Effector CD8-positive, alpha-beta T cell (primary cell): ENCODE results near the gene UPK3B.
"Not testable (repeated sequence)": the region's sequence is repeated elsewhere in the genome, so short reads cannot be mapped to it uniquely, and the experiment has no call there.

Experiments
- DNase-seq: peaks from one replicate; lab custom pipeline; 2025; lab: John Stamatoyannopoulos, UW

Gene UPK3B

DNA sequence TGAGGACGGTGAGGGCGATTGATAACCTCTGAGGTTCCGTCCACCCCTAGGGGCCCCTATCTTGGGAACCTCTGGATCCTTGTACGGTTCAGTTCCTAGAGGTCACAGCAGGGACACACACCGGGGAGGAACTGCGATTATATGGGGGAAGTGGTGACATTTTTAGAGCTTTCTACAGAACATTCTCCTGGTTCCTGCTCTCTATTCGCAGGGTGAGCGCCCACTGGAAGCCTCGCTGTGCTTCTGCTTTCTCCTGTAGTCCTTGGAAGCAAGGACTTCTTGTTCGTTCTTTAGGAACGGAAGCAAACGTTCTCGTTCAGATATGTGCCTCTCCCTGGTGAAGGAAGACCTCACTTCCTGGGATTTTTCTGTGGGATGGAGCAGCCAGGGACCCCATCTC lies 22.4 kb upstream of the UPK3B start:
- DNase-seq: not testable (repeated sequence)

DNA sequence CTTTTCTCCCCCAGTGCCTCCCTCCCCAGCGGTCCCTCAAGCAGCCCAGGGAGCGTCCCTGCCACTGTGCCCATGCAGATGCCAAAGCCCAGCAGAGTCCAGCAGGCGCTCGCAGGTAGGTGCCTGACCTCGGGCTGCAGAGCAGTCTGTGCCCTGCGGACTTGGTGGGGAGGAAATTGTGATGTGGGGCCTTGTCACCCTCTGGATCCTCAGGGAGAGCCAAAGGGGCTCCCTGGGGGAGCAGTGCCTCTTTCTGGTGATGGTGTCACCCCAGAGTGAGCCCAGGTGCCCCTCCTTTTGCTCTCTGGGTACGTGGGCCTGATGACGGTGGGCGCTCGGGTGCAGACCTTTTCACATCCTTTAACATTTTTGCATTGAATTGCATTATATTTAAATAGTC lies 18.2 kb upstream of the UPK3B start:
- not testable (repeated sequence) for DNase-seq

DNA sequence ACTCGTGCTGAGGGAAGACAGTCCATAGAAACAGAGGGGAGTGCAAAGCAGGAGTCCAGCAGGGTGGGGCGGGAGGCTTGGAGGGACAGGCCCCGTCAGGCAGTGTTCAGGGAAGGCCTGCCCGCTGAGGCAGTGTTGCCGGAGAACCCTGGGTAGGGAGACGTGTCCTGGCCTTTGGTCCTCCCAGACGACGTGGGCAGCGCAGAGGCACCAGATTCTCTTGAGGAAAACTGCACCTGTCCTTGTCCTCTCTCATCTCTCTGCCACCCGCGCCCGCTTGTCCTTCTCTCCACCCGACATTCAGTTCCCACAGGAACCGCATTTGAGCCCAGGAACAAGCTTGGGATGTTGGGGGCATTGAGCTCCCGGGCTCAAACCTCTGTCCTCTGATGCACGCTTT lies 14.6 kb upstream of the UPK3B start:
- not testable (repeated sequence) for DNase-seq

DNA sequence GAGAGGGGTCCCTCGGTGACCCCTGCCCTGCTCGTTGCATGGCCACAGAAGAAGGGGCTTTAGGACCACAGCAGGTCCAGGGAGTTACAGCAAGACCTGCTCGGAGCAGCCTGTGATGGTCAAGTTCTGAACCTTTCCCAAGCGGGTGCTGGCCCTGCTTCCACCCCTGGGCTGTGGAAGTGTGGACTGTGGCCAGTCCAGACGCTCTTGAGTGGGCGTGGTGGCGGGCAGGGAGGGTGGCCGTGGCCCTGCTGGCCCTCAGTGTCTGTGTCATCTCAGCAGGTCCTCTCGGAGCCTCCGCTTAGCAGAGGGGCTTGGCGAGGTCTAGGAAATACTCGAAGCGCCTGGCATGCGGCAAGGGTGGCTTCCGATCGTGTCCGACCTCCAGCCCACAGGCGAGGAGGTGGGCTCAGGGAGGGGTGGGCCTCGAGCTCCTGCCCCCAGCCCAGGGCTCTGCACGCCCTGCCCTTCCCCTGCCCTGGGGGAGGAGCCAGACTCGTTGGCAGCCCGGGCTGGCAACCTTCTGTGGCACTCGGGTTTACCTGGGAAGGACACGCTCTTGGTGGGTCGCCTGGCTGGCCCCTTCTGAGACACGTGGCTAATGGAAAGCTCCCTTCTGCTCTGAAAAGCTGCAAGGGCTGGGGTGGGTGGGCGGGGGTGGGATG lies 12.3 kb upstream of the UPK3B start:
- DNase-seq: not testable (repeated sequence)

DNA sequence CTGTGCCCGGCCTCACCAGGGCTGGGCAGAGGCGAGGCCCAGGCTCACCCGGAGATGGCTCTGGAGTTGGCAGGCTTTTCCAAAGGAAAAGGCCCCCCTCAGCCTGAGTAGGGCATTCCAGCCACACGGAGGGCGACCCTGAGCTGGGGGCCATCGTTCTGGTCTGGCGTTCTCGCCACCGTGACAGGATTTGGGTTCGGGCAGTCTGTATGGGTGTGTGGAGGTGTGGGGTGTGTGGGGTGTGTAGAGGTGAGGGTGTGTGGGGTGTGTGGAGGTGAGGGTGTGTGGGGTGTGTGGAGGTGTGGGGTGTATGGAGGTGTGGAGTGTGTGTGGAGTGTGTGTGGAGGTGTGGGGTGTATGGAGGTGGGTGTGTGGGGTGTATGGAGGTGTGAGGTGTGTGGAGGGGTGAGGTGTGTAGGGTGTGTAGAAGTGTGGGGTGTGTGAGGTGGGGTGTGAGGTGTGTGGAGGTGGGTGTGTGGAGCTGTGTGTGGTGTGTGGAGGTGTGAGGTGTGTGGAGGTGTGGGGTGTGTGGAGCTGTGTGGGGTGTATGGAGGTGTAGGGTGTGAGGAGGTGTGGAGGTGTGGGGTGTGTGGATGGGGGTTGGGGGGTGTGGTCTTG lies 11.7 kb upstream of the UPK3B start:
- not testable (repeated sequence) for DNase-seq

DNA sequence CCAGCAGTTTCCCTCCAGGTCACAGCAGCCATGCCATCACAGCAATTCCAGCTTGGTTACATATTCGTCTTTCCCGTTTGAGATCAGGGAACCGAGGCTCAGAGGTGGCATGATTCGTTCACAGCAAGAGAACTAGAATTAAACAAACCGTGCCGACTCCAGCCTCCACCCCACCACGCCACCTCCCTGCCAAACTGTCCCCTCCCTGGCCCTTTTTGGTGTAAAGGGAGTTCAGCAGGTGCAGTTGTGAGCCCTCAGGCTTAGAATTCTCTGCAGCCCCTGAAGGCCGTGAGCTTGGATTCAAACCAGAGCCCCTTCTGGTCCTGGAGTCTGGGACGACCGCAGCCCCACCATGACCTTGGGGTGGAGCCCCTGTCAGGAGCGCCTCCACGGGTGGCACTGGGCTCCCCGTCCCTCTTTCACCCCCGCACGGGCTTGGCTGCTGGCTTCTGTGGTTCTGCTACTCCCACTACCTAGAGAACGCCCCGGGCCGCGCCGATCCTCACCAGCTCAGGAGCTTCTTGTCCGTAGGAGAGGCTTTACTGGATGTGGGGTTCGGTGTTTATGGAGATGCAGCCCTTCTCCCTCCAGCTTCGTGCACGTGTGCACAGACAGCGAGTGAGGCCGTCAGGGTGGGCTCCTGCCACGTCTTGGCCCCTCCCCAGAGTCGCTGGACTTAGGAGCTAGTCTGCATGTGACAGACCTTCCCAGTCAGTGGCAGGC lies 11.0 kb upstream of the UPK3B start:
- DNase-seq: not testable (repeated sequence)

DNA sequence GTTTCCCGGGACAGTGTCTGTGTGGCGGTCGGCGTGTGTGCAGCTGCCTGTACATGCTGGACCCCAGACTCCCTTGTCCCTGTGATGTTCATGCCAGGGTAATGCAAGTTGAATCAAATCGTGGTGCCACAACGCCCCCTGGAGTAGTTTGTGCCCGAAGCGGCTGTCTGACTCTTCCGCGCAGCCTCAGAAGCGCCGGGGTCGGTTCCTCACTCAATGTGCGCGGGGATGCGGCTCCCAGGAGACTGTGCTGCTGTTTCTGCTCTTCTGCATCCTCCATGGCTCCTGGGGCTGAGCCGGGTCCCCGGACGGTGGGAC lies 10.5 kb upstream of the UPK3B start:
- not testable (repeated sequence) for DNase-seq

DNA sequence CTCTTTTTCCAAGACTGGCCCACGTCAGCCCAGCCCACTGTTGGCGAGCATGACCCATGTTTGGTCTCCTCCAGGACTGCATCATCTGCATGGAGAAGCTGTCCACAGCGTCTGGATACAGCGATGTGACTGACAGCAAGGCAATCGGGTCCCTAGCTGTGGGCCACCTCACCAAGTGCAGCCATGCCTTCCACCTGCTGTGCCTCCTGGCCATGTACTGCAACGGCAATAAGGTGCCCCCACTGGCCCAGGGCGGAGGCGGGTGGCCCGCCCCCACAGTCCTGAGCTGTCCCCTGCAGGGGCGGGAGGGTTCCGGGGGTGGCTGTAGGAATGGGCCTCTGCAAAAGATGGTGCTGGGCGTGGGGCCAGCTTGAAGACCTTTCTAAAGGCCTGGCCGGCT lies 8.1 kb upstream of the UPK3B start:
- not testable (repeated sequence) for DNase-seq

DNA sequence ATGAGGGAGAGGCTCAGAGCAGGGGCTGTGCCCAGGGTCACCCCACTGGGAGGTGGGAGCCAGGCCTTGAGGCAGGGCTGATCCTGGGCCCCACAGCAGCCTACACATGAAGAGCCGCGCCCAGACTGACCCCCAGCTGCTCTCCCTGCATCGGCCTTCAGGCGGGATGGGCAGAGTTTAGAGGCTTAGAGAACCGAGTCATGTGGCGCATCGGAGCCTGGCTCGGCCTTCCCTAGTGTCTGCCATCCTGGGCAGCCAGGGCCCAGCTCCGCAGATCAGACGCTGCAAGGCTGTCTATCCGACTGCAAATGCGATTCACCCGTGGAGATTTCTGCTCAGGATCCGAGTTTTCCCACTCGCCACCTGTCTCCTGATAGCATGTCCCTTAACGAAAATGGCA lies 7.5 kb upstream of the UPK3B start:
- DNase-seq: not testable (repeated sequence)

DNA sequence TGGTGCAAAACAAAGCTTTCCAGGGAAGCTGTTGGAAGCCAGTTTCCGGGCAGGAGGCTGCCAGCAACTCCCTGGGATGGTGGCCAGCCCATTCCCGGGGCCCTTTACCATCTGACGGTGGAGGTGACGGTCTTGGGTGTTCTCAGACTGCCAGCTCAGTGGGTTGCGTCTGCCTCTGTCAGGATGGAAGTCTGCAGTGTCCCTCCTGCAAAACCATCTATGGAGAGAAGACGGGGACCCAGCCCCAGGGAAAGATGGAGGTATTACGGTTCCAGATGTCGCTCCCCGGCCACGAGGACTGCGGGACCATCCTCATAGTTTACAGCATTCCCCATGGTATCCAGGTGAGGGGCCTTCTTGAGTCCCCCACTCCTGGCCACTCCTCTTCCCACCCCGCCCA lies 7.1 kb upstream of the UPK3B start:
- not testable (repeated sequence) for DNase-seq

DNA sequence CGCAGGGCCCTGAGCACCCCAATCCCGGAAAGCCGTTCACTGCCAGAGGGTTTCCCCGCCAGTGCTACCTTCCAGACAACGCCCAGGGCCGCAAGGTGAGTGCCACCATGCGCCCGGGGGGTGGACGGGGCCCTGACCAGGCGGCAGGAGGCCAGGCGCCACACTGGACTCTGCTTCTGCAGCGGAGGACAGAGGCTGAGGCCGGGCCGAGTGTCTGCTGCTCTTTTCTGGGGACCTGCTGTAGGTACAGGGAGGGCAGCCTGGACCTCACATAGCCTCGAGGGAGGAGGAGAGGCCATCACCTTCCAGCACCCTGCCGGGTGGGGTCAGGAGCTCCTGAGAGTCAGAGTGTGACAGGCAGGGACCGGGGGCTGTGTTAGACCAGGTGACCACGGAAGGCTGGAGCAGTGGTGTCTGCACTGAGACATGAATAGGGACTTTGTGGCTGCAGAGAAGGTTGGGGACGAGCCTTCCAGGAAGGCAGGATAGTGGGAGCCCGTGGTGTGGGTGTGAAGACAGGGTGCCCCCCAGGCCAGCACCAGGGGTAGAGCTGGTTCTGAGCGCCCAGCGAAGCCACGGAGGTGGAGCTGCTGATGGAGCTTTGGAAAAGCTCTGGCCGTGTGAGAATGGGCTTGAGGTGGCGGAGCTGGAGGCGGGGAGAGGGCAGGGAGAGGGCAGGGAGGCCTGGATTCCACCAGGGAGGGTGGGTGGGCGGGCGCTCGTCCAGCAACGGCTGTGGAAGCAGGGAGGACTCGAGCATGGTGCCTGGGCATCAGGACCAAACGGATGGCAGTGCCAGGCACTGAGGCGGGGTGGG lies 5.8 kb upstream of the UPK3B start:
- not testable (repeated sequence) for DNase-seq

DNA sequence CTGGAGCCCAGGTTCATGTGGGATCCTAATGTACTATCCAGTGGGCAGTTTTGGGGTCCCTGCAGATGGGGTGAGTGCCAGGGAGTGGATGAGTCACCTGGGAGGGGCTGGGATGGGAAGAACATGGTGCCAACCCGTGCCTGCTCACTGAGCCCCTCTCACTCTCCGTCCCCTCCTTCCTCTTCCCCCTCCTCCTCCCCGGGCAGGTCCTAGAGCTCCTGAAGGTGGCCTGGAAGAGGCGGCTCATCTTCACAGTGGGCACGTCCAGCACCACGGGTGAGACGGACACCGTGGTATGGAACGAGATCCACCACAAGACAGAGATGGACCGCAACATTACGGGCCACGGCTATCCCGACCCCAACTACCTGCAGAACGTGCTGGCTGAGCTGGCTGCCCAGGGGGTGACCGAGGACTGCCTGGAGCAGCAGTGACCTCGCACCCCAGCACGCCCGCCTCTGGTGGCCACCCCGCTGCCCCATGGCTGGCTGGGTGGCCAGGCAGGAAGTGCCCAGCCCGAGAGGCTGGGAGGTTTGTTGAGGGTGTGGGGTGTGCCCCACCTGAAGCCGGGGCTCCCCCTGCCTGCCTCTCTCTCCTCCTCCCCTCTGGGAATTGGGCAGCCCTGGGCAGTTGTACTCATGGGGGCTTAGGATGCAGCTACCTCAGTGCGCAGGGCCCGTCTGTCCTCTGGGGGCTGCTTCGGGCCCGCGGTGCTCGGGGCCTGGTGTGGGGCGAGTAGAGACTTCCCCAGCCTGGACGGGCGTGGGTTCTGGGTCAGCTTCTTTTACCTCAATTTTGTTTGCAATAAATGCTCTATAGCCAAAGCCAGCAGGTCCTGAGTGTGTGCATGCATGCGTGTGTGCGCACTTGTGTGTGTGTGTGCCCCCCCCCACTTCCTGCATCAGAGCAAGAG lies 4.9 kb upstream of the UPK3B start:
- no peak for DNase-seq

DNA sequence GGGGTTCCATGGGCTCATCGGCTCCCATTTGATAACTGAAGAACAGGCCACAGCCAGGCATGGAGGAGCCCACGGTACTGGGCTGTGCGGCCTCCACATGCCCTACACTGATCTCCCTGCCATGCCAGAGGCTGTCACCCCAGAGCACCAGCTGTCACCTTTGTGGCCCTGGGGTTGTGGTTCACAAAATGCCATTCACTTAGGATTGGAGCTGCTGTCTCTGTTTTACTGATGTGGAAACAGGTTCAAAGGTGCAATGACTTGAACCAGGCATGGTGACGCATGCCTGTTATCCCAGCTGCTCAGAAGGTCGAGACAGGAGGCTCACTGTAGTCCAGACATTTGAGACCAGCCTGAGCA lies 4.3 kb upstream of the UPK3B start:
- no peak for DNase-seq

DNA sequence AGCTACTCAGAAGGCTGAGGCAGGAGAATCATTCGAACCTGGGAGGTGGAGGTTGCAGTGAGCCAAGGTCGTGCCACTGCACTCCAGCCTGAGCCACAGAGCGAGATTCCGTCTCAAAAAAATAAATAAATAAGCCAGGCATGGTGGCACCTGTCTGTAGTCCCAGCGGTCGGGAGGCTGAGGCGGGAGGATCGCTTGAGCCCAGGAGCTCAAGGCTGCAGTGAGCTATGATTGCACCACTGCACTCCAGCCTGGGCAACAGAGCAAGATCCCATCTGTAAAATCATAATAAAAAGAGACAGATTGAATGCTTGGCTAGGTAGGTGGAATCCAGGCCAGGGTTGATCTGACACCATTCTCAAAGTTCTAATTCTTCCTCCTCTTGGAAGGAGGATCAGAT lies 3.7 kb upstream of the UPK3B start:
- DNase-seq: not testable (repeated sequence)

DNA sequence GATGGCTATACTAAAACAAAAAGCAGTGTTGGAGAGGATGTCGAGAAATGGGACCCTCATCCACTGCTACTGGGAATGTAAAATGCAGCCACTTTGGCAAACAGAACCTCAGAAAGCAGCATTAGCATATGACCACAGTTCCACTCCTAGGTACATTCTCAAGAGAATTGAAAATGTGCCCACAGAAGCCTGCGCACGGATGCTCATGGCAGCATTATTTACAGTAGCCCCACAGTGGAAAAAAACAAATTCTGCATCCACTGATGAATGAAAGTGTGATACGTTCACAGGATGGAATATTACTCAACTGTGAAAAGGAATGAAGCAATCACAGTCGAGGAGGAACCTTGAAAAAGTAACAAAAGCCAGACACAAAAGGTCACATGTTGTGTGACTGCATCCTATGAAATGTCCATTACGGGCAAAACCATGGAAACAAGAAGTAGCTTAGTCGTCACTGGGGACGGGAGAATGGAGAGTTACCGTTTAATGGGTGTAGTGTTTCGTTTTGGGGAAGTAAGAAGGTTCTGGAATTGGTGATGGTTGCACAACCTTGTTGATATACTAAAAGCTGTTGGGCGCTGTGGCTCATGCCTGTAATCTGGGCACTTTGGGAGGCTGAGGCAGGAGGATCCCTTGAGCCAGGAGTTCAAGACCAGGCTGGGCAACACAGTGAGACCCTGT lies 2.5 kb upstream of the UPK3B start:
- no peak for DNase-seq

DNA sequence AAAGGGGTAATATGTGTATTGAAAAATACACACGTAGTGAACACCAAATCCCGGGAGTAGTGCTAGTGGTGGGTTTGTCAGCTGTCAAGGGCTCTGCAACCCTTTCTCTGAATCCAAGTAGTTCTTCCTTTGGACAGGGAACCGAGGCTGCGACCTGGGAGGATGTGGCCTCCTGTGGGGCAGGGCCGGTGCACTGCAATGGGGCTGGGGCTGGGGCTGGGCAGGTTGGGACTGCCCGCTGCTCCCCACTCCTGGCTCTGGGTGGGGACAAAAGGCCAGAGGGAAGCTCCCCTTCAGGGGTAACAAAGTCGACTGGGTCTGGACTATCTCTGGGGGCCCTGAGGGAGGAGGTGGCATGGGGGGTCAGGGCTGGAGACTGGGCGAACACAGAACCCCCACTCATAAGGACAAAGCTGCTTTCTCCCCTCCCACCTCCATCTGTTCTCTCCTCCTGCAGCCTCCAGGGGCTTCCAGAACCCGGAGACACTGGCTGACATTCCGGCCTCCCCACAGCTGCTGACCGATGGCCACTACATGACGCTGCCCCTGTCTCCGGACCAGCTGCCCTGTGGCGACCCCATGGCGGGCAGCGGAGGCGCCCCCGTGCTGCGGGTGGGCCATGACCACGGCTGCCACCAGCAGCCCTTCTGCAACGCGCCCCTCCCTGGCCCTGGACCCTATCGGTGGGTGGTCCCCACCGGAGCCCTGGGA lies 1.0 kb downstream of the UPK3B start:
- DNase-seq: not testable (repeated sequence)

DNA sequence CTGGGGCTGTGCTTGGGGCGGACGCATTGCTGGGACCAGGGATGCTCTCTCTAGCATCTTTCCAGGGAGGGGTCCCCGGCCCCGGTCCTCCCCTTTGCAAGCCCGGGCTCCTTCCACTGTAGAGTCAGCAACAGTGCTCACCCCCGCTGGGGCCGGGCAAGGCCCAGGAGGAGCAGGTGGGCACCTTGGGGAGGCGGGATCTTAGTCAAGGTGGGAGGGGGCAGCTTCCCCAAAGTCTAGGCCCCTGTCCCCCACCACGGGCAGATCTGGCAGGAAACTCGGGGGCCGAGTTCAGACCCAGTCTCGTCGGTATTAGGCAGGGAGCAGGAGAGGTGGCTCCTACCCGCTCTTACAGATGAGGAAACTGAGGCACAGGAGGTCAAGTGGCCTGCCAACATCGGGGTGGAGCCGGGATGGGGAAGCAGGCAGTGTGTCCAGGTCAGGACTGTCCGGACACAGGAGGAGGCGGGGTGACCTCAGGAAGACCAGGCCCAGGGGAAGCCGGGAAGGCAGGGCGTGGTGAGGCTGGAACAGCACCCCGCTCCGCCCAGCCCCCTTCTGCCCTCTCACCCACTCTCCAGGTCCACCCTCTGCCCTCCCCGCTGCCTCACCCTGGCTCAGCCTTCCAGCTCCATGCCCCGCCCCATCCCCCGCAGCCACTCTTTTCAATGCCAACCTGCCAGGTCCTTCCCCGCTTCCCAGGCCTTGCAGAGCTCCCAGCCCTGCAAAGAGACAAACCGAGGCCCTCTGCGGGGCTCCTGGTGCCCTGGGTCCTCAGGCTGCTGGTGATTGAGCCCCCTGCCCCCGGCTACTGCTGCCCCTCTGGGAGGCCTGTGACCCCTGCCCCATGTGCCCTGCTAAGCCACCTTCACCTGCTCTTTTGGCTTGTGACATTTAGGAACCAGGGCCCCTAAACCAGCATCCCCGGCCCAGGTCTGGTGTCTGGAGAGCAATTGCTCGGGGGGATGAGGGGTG lies 1.8 kb downstream of the UPK3B start:
- DNase-seq: not testable (repeated sequence)

DNA sequence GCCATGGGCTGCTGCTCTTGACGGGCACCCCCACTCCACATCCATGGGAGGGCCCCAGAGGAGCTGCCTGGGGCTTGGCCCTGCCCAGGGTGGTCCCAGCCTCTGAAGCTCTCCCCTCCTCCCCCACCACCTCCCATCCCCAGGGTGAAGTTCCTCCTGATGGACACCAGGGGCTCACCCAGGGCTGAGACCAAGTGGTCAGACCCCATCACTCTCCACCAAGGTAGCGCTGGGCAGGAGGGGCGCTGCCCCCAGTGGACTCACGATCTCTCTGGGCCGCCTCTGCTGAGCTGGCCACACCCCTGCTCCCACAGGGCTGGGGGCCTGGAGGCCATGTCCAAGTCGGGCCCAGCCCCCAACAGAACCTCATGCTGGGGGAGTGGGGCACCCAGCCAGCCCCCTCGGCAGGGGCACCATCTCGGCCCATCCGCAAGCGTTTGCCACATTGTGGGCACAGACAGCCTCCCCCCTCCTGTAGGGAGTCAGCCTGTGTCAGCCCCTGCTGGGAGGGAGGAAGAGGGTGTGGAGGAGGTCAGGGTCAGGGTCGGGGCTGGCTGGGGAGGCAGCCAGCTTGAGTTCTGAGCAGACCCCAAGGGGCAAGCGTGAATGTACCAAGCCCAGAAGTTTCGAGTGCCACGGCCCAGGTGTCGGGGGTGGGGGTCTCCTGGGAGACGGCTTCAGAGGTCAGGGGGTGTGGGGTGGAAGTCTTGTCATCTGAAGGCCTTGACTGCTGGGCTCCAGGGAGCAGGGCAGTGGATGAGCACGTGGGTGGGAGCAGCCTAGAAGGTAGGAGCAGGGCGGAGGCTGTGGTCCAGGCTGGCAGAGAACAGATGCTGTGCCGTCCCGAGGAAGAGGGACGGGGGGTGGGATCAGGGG lies 2.8 kb downstream of the UPK3B start:
- no peak for DNase-seq
